H1 (cell line): ENCODE data around the gene LAMB1. TPM values are rescaled to one million over a fixed set of nuclear protein-coding genes. Genes with fewer than 3 reads are reported as not detected.

Experiments
- CTCF ChIA-PET: fragments of 300-600 bp; sonication (Branson Sonifier 250); formaldehyde crosslinking; loops from one replicate; lab custom pipeline; 2021; ENCODE audit not compliant: partially characterized antibody; lab: Charles Lee
- POLR2A ChIA-PET: fragments of 300-600 bp; sonication (Branson Sonifier 250); formaldehyde crosslinking; loops from one replicate; lab custom pipeline; 2021; ENCODE audit warnings: inconsistent platforms; ENCODE audit not compliant: partially characterized antibody; lab: Charles Lee
- DNase-seq, 2 experiments: peaks; one replicate each; pipeline versions ENCODE4 v3.0.0 to v3.0.0-alpha.2; 2010 to 2022; ENCODE audit warnings: low spot score in 2 of 2, low read depth in 1 of 2, mixed read lengths in 1 of 2
- FAIRE-seq: peaks from 2 replicates; lab custom pipeline; 2011; peaks lifted over from hg19 to GRCh38; lab: Jason Lieb, UNC
- H2AFZ ChIP-seq: 2 replicates; pipeline ENCODE4 v1.8.1; 2012; ENCODE audit warnings: low read length, inconsistent platforms
- H2AK5ac ChIP-seq: 2 replicates; pipeline ENCODE4 v1.6.1; 2013; ENCODE audit warnings: low read depth, low read length
- H2BK120ac ChIP-seq: replicated peaks from 2 replicates; pipeline ENCODE3; 2013; ENCODE audit warnings: low read depth, low read length, inconsistent platforms
- H2BK12ac ChIP-seq: 2 replicates; pipeline ENCODE4 v1.6.1; 2013; ENCODE audit warnings: low read depth, low read length
- H2BK15ac ChIP-seq: 2 replicates; pipeline ENCODE4 v1.6.1; 2013; ENCODE audit warnings: low read length
- H2BK20ac ChIP-seq: 2 replicates; pipeline ENCODE4 v1.6.1; 2013; ENCODE audit warnings: low read length
- H2BK5ac ChIP-seq: 2 replicates; pipeline ENCODE4 v1.6.1; 2013; ENCODE audit warnings: low read depth, low read length
- H3K14ac ChIP-seq: 2 replicates; pipeline ENCODE4 v1.6.1; 2013; ENCODE audit warnings: inconsistent platforms; ENCODE audit not compliant: insufficient read length
- H3K18ac ChIP-seq: 2 replicates; pipeline ENCODE4 v1.6.1; 2013; ENCODE audit warnings: low read length; ENCODE audit errors: extremely low read depth
- H3K23ac ChIP-seq: 2 replicates; pipeline ENCODE4 v1.6.1; 2013; ENCODE audit warnings: inconsistent platforms; ENCODE audit not compliant: insufficient read length
- H3K23me2 ChIP-seq: 2 replicates; pipeline ENCODE4 v1.6.1; 2013; ENCODE audit warnings: low read depth, low read length
- H3K27ac ChIP-seq: 2 replicates; pipeline ENCODE4 v1.6.1; 2011; ENCODE audit warnings: low read depth, low read length, inconsistent platforms
- H3K27me3 ChIP-seq, 4 experiments: replicated peaks in 1 of 4; 1 replicate in 1 of 4; 2 replicates in 3 of 4; pipeline versions ENCODE4 v1.6.1 to v1.8.1; 2011 to 2013; ENCODE audit warnings: low read length in 3 of 4, mild to moderate bottlenecking in 3 of 4, inconsistent platforms in 2 of 4, mixed read lengths in 2 of 4, moderate library complexity in 1 of 4; ENCODE audit not compliant: control insufficient read depth in 3 of 4, insufficient read depth in 3 of 4; ENCODE audit errors: extremely low read depth in 1 of 4
- H3K36me3 ChIP-seq, 4 experiments: 2 replicates each; pipeline versions ENCODE4 v1.6.1 to v1.8.1; 2011 to 2013; ENCODE audit warnings: mild to moderate bottlenecking in 4 of 4, low read length in 3 of 4, moderate library complexity in 2 of 4, control low read depth in 1 of 4, inconsistent platforms in 1 of 4; ENCODE audit not compliant: insufficient read depth in 4 of 4, control insufficient read depth in 2 of 4
- H3K4ac ChIP-seq: replicated peaks from 2 replicates; pipeline ENCODE3; 2013; ENCODE audit warnings: low read length, low read depth, mixed read lengths, inconsistent platforms; ENCODE audit not compliant: insufficient read length
- H3K4me1 ChIP-seq, 4 experiments: replicated peaks in 1 of 4; 1 replicate in 1 of 4; 2 replicates in 3 of 4; pipeline versions ENCODE4 v1.6.1 to v1.8.1; 2011 to 2013; ENCODE audit warnings: low read length in 3 of 4, inconsistent platforms in 2 of 4, mixed read lengths in 1 of 4; ENCODE audit not compliant: insufficient read depth in 4 of 4, control insufficient read depth in 3 of 4
- H3K4me2 ChIP-seq, 2 experiments: 2 replicates each; pipeline versions ENCODE4 v1.6.1 to v1.8.1; 2011 to 2013; ENCODE audit warnings: low read depth in 2 of 2, low read length in 2 of 2, control low read depth in 1 of 2, inconsistent platforms in 1 of 2, mild to moderate bottlenecking in 1 of 2; ENCODE audit not compliant: insufficient read depth in 1 of 2
- H3K4me3 ChIP-seq, 4 experiments: fragments of 200-600, 300-600 bp in 1 of 4; sonication (generic), shearing (Covaris generic), sonication (Bioruptor Twin) in 1 of 4; 2 replicates each; pipeline versions ENCODE4 v1.5.1 to v1.8.1; 2011 to 2016; ENCODE audit warnings: low read length in 4 of 4, low read depth in 3 of 4, control low read depth in 2 of 4, inconsistent platforms in 2 of 4, mild to moderate bottlenecking in 2 of 4, mixed read lengths in 1 of 4, moderate library complexity in 1 of 4; ENCODE audit not compliant: insufficient read depth in 2 of 4; ENCODE audit errors: extremely low read depth in 1 of 4
- H3K56ac ChIP-seq: replicated peaks from 2 replicates; pipeline ENCODE3; 2013; ENCODE audit warnings: low read depth, mild to moderate bottlenecking, mixed read lengths, low read length, inconsistent platforms; ENCODE audit not compliant: insufficient read length
- H3K79me1 ChIP-seq: 2 replicates; pipeline ENCODE4 v1.6.1; 2013; ENCODE audit warnings: low read depth, low read length, control low read depth
- H3K79me2 ChIP-seq, 2 experiments: 2 replicates each; pipeline versions ENCODE4 v1.6.1 to v1.8.1; 2012 to 2013; ENCODE audit warnings: low read length in 2 of 2, mild to moderate bottlenecking in 2 of 2, inconsistent platforms in 1 of 2; ENCODE audit not compliant: insufficient read depth in 2 of 2, control insufficient read depth in 1 of 2
- H3K9ac ChIP-seq, 4 experiments: replicated peaks in 1 of 4; 1 replicate in 1 of 4; 2 replicates in 3 of 4; pipeline versions ENCODE4 v1.6.1 to v1.8.1; 2011 to 2013; ENCODE audit warnings: low read depth in 3 of 4, low read length in 3 of 4, control low read depth in 2 of 4, mild to moderate bottlenecking in 2 of 4, moderate library complexity in 2 of 4, inconsistent platforms in 1 of 4; ENCODE audit errors: extremely low read depth in 1 of 4
- H3K9me3 ChIP-seq, 2 experiments: 2 replicates each; pipeline versions ENCODE4 v1.6.1 to v1.8.1; 2012 to 2013; ENCODE audit warnings: mild to moderate bottlenecking in 2 of 2, moderate library complexity in 2 of 2, control low read depth in 1 of 2, inconsistent platforms in 1 of 2, low read depth in 1 of 2, low read length in 1 of 2, mixed read lengths in 1 of 2; ENCODE audit not compliant: insufficient read depth in 2 of 2
- H4K20me1 ChIP-seq, 2 experiments: replicated peaks in 1 of 2; 2 replicates each; pipeline versions ENCODE3 to v1.8.1; 2011 to 2013; ENCODE audit warnings: inconsistent platforms in 2 of 2, low read length in 2 of 2, mild to moderate bottlenecking in 1 of 2; ENCODE audit not compliant: insufficient read depth in 2 of 2, control insufficient read depth in 1 of 2
- H4K5ac ChIP-seq: 2 replicates; pipeline ENCODE4 v1.6.1; 2013; ENCODE audit warnings: low read length, low read depth, mixed read lengths, inconsistent platforms; ENCODE audit not compliant: insufficient read length
- H4K8ac ChIP-seq: 2 replicates; pipeline ENCODE4 v1.8.0; 2013; ENCODE audit warnings: mild to moderate bottlenecking, moderate library complexity, low read length, inconsistent platforms; ENCODE audit not compliant: insufficient read depth; ENCODE audit errors: extremely low read depth
- H4K91ac ChIP-seq: replicated peaks from 2 replicates; pipeline ENCODE3; 2013; ENCODE audit warnings: low read length, mixed read lengths, inconsistent platforms; ENCODE audit not compliant: insufficient read length
- CHD2 ChIP-seq: IDR thresholded peaks from 2 replicates; pipeline ENCODE4 v1.6.1; 2012; ENCODE audit warnings: low read length, improper control_type of control experiment
- CTBP2 ChIP-seq: IDR thresholded peaks from 2 replicates; pipeline ENCODE4 v1.7.0; 2011; ENCODE audit warnings: borderline replicate concordance, mild to moderate bottlenecking, moderate library complexity, mixed read lengths, low read length; ENCODE audit not compliant: insufficient read depth, insufficient read length
- EGR1 ChIP-seq: IDR thresholded peaks from 2 replicates; pipeline ENCODE4 v1.6.1; 2011; ENCODE audit warnings: low read depth, low read length, borderline replicate concordance
- EZH2 ChIP-seq: fragments of 200-600 bp; sonication (generic); IDR thresholded peaks from 2 replicates; pipeline ENCODE4 v1.7.1; 2012; ENCODE audit warnings: low read depth, mild to moderate bottlenecking, moderate library complexity, low read length, inconsistent platforms; ENCODE audit not compliant: severe bottlenecking
- GABPA ChIP-seq: IDR thresholded peaks from 2 replicates; pipeline ENCODE4 v1.6.1; 2011; ENCODE audit warnings: mild to moderate bottlenecking, low read length, moderate library complexity, borderline replicate concordance; ENCODE audit not compliant: insufficient read depth
- JUN ChIP-seq: IDR thresholded peaks from 2 replicates; pipeline ENCODE4 v1.6.1; 2011; ENCODE audit warnings: low read depth, mild to moderate bottlenecking, improper control_type of control experiment, low read length
- MAX ChIP-seq: IDR thresholded peaks from 2 replicates; pipeline ENCODE4 v1.6.1; 2012; ENCODE audit warnings: inconsistent platforms
- POLR2AphosphoS5 ChIP-seq: IDR thresholded peaks from 2 replicates; pipeline ENCODE4 v1.6.1; 2011; ENCODE audit warnings: low read depth, low read length
- RBBP5 ChIP-seq: IDR thresholded peaks from 2 replicates; pipeline ENCODE4 v1.7.1; 2012; ENCODE audit warnings: low read depth, mild to moderate bottlenecking, inconsistent platforms, low read length, moderate library complexity, borderline replicate concordance
- RXRA ChIP-seq: IDR thresholded peaks from 2 replicates; pipeline ENCODE4 v1.6.1; 2011; ENCODE audit warnings: low read depth, mild to moderate bottlenecking, low read length, moderate library complexity; ENCODE audit not compliant: insufficient read depth
- SIN3A ChIP-seq, 2 experiments: IDR thresholded peaks in 1 of 2; conservative IDR thresholded peaks in 1 of 2; 2 replicates each; pipeline ENCODE4 v1.6.1; 2011 to 2012; ENCODE audit warnings: low read length in 2 of 2, improper control_type of control experiment in 1 of 2, low read depth in 1 of 2, mild to moderate bottlenecking in 1 of 2
- WGBS, 2 experiments: shearing (Covaris generic) in 1 of 2; methylation state at CpG; one replicate each; pipeline versions ENCODE4 v1.1.6 to v1.1.7; 2013 to 2015; ENCODE audit warnings: low lambda C conversion rate in 2 of 2, mixed read lengths in 2 of 2, inconsistent platforms in 1 of 2, low coverage in 1 of 2, missing lambda C conversion rate in 1 of 2; ENCODE audit not compliant: insufficient replicate concordance in 2 of 2, insufficient coverage in 1 of 2, insufficient read length in 1 of 2; ENCODE audit errors: extremely low coverage in 1 of 2, missing lambda C conversion rate in 1 of 2; 5-methylcytosine and 5-hydroxymethylcytosine counted together
- polyA plus RNA-seq, 7 experiments: library from polyadenylated mRNA; depleted of rRNA in 3 of 7; stranded (reverse) in 5 of 7; unstranded in 2 of 7; fragments of >200 nt in 5 of 7; fragments of 200-250 nt in 2 of 7; gene quantifications; 1 replicate in 5 of 7; 2 replicates in 1 of 7; 4 replicates in 1 of 7; pipeline versions ENCODE4 v1.2.1 to v1.2.3, GENCODE V29; 2011 to 2013; ENCODE audit warnings: missing spikeins in 2 of 7, mixed read lengths in 2 of 7
- total RNA-seq: library from RNA; stranded (reverse); fragmentation: NEBNext Ultra II Directional; extraction: Animal tissue kit (Norgen Biotek cat#: 25700); gene quantifications from 2 replicates; pipeline ENCODE4 v1.2.1, GENCODE V29; 2021
- TF ChIP-seq, protein P1 (sequence below): IDR thresholded peaks from 2 replicates; pipeline ENCODE4 v1.6.1; 2012; ENCODE audit warnings: low read length, inconsistent platforms

Gene LAMB1
- total and polyA plus RNA-seq, 2 of the 8 experiments (the other 6 are each of a cell fraction or from before 2014, with no cell fraction given): 31.9 to 38.5 TPM

- Histone ChIP-seq H3K4me2 (no peak overlapping the region), H3K36me3 (no peaks in the 10 kb centered on the region), H3K27me3 (no peaks in the 10 kb centered on the region), H2BK120ac (no peak overlapping the region), H3K4me1 (no peaks in the 10 kb centered on the region; a peak in 1 of 7 replicates), H2AK5ac (no peak overlapping the region), H3K27ac (no peak overlapping the region), H3K23ac (no peak overlapping the region), H3K9ac (no peak overlapping the region), H3K23me2 (0 out of 2 replicates have a peak, but pooled peaks cover 1% of the 10 kb centered on the region), H4K5ac (no peak overlapping the region), H4K8ac (no peak overlapping the region), H2BK5ac (no peak overlapping the region), H3K18ac (no peak overlapping the region), H4K20me1 (no peaks in the 10 kb centered on the region), H3K9me3 (no peaks in the 10 kb centered on the region), H4K91ac (no peak overlapping the region), H2BK15ac (no peak overlapping the region), H3K4me3 (no peak overlapping the region), H3K56ac (no peak overlapping the region), H2BK20ac (no peak overlapping the region), H3K79me1 (no peaks in the 10 kb centered on the region), H3K14ac (no peak overlapping the region), H2AFZ (peak overlapping the region; percentile 81; the same call in 1 of the 2 replicates), H3K4ac (no peak overlapping the region), H3K79me2 (no peaks in the 10 kb centered on the region), H2BK12ac (no peak overlapping the region)
- DNase-seq: no peak
- CTCF ChIA-PET: no interaction called here
- WGBS, 2 experiments: 77% methylated on average over 3 of the region's 3 CpGs; no CpG with 5 or more reads in 1 of the 2 experiments
- POLR2A ChIA-PET: no interaction called here
- no peak for FAIRE-seq
- no peak for TF ChIP-seq POLR2AphosphoS5
- TF ChIP-seq, protein P1, sequence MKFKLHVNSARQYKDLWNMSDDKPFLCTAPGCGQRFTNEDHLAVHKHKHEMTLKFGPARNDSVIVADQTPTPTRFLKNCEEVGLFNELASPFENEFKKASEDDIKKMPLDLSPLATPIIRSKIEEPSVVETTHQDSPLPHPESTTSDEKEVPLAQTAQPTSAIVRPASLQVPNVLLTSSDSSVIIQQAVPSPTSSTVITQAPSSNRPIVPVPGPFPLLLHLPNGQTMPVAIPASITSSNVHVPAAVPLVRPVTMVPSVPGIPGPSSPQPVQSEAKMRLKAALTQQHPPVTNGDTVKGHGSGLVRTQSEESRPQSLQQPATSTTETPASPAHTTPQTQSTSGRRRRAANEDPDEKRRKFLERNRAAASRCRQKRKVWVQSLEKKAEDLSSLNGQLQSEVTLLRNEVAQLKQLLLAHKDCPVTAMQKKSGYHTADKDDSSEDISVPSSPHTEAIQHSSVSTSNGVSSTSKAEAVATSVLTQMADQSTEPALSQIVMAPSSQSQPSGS: no peak
- no peak for TF ChIP-seq RXRA
- no peak for TF ChIP-seq EGR1
- TF ChIP-seq CTBP2: no peak
- no peak for TF ChIP-seq SIN3A (conservative IDR thresholded peaks at IDR 0.05 in 1 of 2, IDR thresholded peaks at IDR 0.05 in 1 of 2; ENCODE audit: low read depth in 1 of 2, low read length in 2 of 2)
- TF ChIP-seq JUN: no peak
- TF ChIP-seq GABPA: no peak
- no peak for TF ChIP-seq MAX
- TF ChIP-seq RBBP5: no peak
- TF ChIP-seq CHD2: no peak
- no peak for TF ChIP-seq EZH2
These were observed 47.0 kb upstream of the LAMB1 start for GRCh38 chr7:108049962-108050361.
